Cerebellar cortex (tissue), 1 donor: Measurements from ENCODE around the gene STARD3NL.
"Not testable (repeated sequence)": the region's sequence is repeated elsewhere in the genome, so short reads cannot be mapped to it uniquely, and the experiment has no call there.

Source experiments
- DNase-seq: peaks from one replicate; pipeline ENCODE4 v3.0.0-alpha.2; 2015; ENCODE audit warnings: low spot score

The STARD3NL gene

DNA sequence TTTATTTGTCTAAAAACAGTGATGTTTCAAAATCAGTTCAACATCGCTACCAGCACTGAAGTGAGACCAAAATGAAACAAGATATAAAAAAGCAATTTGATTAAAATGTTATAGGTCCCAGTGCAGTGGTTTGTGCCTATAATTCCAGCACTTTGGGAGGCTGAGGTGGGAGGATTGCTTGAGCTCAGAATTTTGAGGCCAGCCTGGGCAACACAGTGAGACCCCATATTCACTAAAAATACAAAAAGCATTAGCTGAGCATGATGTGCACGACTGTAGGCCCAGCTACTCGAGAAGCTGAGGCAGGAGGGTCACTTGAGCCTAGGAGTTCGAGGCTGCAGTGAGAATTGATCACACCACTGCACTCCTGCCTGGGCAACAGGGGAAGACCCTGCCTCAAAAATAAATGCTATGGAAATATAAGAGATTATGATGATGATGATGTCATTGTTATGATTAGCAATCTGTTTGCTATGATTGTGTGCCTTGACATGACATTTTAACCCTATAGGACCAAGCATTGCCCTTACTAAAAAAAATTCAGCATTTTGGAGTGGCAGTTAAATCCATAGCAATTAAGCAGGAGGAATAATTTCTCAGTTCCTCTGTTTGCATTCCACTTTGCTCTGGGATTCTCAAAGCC lies 91.8 kb downstream of the STARD3NL start:
- DNase-seq: not testable (repeated sequence)

GRCh38 chr7:38270405-38270804 lies 92.4 kb downstream of the STARD3NL start:
- DNase-seq: not testable (repeated sequence)

DNA sequence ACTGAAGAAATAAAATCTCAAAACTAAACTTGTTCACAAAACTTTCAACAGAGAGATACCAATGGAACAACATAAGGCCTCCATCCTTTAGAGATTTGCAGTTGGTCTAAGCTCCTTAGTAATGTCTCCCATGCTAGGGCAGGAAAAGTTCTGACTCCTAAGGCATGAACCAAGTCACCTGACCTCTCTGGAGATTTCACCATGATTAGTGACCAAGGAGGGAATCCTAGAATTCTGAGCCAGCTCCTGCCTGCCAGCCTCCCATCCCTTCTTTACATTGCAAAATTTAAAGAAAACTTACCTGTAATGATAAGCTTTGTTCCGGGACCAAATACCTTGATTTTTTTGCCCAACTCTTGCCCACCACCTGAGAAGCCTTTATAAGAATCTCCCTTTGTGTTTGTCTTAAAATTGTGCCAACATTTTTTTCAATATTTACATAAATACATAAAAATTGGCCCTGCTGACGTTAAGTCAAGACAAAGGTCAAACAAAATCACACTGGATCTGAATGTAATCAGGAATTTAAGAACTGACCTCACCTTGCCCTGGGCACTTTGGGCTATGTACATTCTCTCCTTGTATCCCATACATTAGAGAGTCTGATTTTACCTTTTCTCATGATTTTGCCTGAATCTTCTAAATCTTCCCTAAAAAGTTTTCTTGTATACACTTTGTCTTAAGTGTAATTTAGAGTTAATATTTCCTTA lies 95.4 kb downstream of the STARD3NL start, which contains the start of gene TARP:
TSS of gene TARP (minus strand) at position 351 of the 710 bp plus-strand sequence.
- no peak for DNase-seq

GRCh38 chr7:38274486-38274885 lies 96.4 kb downstream of the STARD3NL start:
- DNase-seq: no peak

GRCh38 chr7:38274927-38275620 lies 97.0 kb downstream of the STARD3NL start:
- DNase-seq: no peak

DNA sequence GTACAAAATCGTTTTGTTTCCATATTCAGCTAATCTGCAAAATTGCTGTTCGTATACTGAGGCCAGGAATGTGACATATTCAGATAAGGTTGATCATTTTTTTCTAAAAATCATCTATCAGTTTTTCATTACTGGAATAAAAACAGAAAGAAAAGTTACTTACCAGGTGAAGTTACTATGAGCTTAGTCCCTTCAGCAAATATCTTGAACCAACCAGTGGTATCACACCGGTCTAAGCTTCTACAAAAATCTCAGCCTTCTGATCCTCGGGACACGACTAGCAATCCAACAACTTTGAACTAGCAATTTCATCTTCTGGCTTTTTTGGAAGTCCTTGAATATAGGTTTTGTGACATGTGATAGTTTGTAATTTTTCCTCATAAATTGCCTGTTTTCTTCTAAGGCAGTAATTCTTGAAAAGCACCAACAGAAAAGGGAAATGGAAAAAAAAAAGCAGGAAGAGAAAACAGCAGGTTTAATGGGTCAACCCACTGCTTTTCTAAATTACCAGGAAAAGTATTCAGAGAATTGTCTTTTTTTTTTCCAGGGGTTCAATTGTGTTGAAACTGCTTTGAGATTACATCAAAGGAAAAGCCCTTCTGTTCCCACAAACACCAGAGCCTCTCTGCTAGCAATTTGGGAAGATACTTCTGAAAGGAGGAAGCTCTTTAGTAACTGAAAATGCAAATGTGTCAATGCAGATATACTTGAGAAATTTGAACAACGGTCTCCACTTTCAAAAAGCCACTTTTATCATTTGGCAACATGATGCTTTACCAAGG lies 98.2 kb downstream of the STARD3NL start:
- no peak for DNase-seq

DNA sequence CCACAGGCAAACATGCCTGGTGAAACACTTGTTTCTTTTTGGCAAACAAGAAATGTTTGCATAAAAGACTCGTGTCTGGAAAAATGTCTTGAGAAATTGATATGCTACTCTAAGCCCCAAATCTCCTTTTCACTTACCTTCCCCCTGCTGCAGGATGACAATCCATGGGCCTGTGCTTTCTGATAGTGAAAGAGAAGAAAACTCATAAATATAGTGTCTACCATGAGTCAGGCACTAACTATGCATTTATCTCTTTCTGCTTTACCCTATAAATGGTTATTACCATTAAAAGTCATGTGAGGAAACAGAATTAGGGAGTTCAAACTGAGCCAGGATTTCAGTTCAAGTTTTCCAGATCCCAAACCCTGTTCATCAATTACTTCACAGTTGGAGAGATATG lies 102.0 kb downstream of the STARD3NL start:
- no peak for DNase-seq
